CD4-positive, alpha-beta T cell treated with Interleukin-2 at 100 ng/mL for 4 hours (primary cell): Measurements from ENCODE around the gene PARD6G.

Source experiments
- DNase-seq: peaks from one replicate; pipeline ENCODE4 v3.0.0-alpha.2; 2020; ENCODE audit warnings: low spot score

Gene PARD6G

GRCh38 chr18:80145196-80145804 is 102.0 kb downstream of the PARD6G start:
- no peak for DNase-seq

DNA sequence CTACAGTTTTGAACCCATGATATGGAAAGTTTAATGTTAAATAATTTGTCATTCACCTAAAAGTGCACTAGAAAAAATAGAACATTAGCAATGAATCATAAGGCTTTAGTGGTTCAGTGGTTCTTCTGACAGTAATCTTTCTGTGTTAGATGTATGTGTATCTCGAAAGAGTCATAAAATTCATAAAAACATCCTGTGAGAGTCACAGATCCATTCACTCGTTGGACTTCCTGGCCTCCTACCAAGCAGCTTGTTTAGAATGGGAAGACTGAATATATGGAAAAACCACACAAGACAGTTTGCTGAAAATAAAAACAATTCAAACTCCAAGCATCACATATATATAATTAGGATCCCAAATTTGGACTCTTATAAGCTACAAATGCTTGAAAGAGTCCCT is 103.4 kb downstream of the PARD6G start:
- DNase-seq: no peak

- no peak for DNase-seq
Observed at GRCh38 chr18:80140455-80140985, 106.8 kb downstream of the PARD6G start.

GRCh38 chr18:80137976-80138375 is 109.3 kb downstream of the PARD6G start:
- no peak for DNase-seq

DNA sequence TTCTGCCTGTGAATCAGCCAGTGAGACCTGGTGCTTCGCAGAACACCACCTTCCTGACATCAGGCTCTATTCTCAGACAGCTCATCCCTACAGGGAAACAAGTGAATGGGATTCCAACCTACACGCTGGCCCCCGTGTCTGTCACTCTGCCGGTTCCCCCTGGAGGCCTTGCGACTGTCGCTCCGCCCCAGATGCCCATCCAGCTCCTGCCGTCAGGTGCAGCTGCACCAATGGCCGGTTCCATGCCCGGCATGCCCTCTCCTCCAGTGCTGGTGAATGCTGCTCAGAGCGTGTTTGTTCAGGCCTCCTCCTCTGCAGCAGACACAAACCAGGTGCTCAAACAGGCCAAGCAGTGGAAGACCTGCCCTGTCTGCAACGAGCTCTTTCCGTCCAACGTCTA is 110.2 kb downstream of the PARD6G start:
- DNase-seq: no peak

GRCh38 chr18:80136679-80137078 is 110.6 kb downstream of the PARD6G start:
- no peak for DNase-seq

DNA sequence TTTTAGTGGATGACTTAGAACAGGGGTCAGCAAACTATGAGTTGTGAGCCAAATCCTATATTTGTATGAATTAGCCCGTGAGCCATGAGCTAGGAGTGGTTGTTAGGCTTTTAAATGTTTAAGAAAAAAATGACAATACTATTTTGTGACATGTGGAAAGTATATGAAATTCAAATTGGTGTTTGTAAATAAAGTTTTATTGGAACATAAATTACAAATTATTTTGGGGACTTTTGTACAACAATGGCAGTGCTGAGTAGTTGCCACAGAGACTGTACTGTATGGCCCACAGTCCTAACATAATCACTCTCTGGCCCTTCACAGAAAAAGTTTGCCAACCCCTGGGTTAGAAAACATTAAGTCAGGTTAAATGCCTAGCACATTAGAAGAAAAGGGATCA is 112.2 kb downstream of the PARD6G start:
- no peak for DNase-seq

- no peak for DNase-seq
Observed at GRCh38 chr18:80133124-80133523, 114.2 kb downstream of the PARD6G start.

GRCh38 chr18:80132180-80132812 is 115.0 kb downstream of the PARD6G start:
- no peak for DNase-seq

DNA sequence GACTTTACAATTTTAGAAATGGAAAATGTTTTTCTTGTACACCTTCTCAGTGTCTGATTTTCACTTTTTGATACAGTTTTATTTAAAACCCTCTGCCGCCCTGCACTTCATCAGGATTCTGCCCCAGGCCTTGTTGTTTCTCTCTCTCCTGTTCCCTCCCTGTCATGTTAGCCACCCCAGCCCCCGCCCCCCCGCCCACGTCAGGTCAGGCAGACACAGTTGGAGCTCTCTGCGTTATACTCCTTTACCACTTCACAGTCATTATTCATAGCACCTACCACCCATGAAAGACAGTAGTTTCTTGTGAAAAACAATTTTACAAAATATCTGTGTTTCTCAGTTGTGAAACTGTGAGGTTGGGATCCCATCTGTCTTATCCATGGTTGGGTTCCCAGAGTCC is 116.8 kb downstream of the PARD6G start:
- DNase-seq: no peak

DNA sequence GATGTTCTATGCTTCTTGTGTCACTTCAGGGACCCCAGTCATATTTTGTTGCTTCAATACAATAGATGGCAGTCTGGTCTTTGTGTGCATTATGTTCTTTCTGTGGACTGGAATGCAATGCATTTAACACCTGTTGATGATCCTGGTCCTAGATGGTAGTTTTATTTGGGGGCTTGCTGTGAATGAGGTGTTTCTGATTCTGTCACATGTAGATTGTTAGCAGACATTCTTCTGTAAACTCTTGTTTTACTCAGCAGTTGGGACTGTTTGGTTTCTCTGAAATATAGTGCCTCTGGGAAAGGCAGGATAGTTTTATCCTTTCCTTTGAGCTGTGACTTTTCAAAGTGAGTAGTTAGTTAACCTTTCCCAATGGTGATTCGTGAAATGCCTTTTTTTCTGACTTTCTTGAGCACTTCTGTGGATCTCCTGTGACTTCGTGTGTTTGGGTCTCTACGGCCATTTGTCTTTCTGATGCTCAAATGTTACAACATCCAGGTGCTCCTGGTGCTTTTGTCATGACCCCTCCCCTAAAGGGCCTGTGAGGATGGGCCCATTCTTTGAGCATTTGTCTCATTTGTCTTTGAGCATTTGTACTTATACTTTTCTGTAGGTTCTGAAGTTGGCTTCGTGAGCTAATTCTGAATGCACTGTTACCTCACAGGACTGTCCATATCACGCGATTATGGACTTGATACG is 117.5 kb downstream of the PARD6G start:
- no peak for DNase-seq

GRCh38 chr18:80127635-80128034 is 119.7 kb downstream of the PARD6G start:
- no peak for DNase-seq

- no peak for DNase-seq
Observed at GRCh38 chr18:80126797-80127196, 120.5 kb downstream of the PARD6G start.

GRCh38 chr18:80124131-80124530 is 123.2 kb downstream of the PARD6G start:
- DNase-seq: no peak

GRCh38 chr18:80120932-80121331 is 126.4 kb downstream of the PARD6G start:
- DNase-seq: no peak

- no peak for DNase-seq
Observed at GRCh38 chr18:80119111-80119510, 128.2 kb downstream of the PARD6G start.

DNA sequence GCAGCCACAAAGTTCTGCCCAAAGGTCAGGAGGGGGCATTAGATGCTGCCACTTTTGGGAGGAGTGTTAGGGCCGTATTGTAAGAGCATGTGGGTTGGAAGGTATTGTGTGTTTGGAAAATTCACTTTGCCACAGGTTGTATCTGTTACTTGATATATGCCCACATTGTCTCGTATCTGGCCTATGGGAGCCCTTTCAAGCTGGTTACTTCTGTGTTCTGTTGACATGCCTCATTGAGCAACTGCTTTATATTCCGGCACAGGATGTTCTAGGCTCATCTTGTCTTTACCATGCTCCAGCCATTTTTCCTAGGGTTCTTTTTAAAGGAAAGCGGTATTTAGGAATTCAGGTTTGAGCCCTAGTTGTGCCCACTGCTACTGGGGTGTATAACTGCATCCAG is 132.3 kb downstream of the PARD6G start:
- no peak for DNase-seq

GRCh38 chr18:80112624-80113248 is 134.6 kb downstream of the PARD6G start:
- DNase-seq: no peak

- no peak for DNase-seq
Observed at GRCh38 chr18:80109676-80110078, 137.6 kb downstream of the PARD6G start.

DNA sequence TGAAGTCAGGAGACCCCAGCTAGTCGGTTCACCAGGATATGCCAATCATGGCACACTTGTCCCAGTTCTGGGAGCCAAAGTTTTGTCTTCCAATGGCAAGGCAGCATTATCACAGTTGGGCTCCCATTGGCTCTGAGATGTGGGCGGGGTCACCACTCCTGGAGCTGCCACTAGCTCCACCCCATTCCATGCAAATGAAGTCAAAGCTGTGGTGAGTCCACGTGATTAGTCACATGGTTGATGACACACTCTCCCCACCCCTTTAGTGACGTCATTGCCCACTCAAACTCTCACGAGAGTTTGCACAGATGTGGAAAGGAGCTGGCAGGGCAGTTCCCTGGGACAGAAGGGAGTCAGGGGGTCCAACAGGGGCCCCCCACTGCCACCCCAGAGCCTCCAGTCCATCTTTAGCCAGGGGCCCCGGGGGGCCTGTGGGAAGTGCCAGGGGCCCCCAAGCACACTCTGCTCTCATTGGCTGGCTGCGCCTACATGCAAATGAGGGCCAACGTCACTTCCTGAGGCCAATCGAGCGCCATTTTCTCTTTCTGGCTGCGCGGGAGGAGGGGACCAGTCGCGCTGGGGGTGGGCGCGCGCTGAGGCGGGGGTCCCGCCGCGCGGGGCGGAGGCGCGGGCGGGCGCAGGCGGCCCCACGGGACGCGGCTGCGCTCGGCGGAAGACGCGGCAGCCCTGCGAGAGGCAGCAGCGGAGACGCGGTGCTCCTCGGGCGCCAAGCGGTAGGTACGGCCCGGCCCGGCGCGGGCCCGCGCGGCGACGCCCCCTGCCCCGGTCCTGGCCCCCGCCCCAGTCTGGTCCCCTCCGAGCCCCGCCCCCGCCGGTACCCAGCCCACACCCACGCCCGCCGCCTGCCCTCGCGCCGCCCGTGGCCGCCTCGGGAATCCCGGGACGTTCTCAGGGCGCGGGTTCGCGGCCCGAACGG is 138.3 kb downstream of the PARD6G start, which contains the start of gene ADNP2:
TSS of gene ADNP2 (plus strand) at position 524 of the 937 bp plus-strand sequence. CDS start 8,281 bp downstream, outside the sequence.
- DNase-seq: peak; percentile 87

DNA sequence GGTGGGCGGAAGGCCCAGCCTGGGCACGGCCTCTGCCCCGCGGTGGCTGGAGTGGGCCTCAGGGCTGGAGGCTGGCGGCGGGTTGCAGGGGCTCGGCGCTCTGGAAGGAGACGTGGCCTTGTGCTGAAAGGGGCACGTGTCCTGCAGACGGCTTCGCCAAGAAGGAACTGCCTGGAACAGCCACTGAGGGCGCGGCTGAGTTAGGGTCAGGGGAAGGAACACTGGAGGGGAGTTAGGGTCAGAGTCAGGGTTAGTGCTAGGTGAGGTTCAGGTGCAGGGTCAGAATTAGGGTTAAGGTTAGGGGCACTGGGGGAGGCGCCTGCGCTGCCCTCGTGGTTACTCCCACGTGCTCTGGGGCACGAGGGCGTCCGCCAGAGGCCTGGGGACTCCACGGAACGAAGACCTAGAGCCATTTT is 139.2 kb downstream of the PARD6G start:
- no peak for DNase-seq
